IMR-90 (cell line): Measurements from ENCODE around the gene ARMH3. TPM values are rescaled to one million over a fixed set of nuclear protein-coding genes. Genes with fewer than 3 reads are reported as not detected.

Experiments used
- ATAC-seq: fragments of 200-7000 bp; cut with Tn5 transposase; 2 replicates; pipeline ENCODE4 v1.9.1; 2020; ENCODE audit warnings: low read depth, mild to moderate bottlenecking, moderate library complexity
- BruUV-seq: library from RNA; stranded (reverse); fragments of 400-500 nt; replicated peaks from 2 replicates; lab custom pipeline; 2021; lab: Mats Ljungman, UMichigan
- CTCF ChIA-PET: fragments of 300-600 bp; formaldehyde crosslinking; extraction: SDS; loops from one replicate; lab custom pipeline; 2021; ENCODE audit warnings: antibody characterized with exemption; lab: Yijun Ruan, JAX
- POLR2A ChIA-PET: fragments of 300-600 bp; sonication (Branson Sonifier 250); formaldehyde crosslinking; loops from one replicate; lab custom pipeline; 2022; ENCODE audit warnings: antibody characterized with exemption; ENCODE audit not compliant: unreplicated experiment; lab: Charles Lee
- DNase-seq: peaks from one replicate; pipeline ENCODE4 v3.0.0; 2013
- H2AFZ ChIP-seq: replicated peaks from 2 replicates; pipeline ENCODE3; 2013; ENCODE audit warnings: low read length, mild to moderate bottlenecking; ENCODE audit not compliant: poor library complexity
- H2AK5ac ChIP-seq: 2 replicates; pipeline ENCODE4 v1.6.1; 2013; ENCODE audit warnings: low read depth, low read length, inconsistent platforms
- H2AK9ac ChIP-seq: replicated peaks from 2 replicates; pipeline ENCODE3; 2013; ENCODE audit warnings: mild to moderate bottlenecking, low read depth, low read length, moderate library complexity; ENCODE audit not compliant: poor library complexity
- H2BK120ac ChIP-seq: 2 replicates; pipeline ENCODE4 v1.6.1; 2013; ENCODE audit warnings: low read depth, low read length, inconsistent platforms
- H2BK15ac ChIP-seq: 3 replicates; pipeline ENCODE4 v1.6.1; 2013; ENCODE audit warnings: low read depth, low read length, inconsistent platforms
- H2BK20ac ChIP-seq: 2 replicates; pipeline ENCODE4 v1.6.1; 2013; ENCODE audit warnings: low read depth, mild to moderate bottlenecking, inconsistent platforms, low read length, moderate library complexity
- H2BK5ac ChIP-seq: 2 replicates; pipeline ENCODE4 v1.6.1; 2013; ENCODE audit warnings: mild to moderate bottlenecking, low read depth, low read length, inconsistent platforms; ENCODE audit not compliant: poor library complexity, severe bottlenecking
- H3K14ac ChIP-seq: replicated peaks from 2 replicates; pipeline ENCODE4 v1.6.1; 2013; ENCODE audit warnings: low read depth, low read length, inconsistent platforms
- H3K18ac ChIP-seq: 2 replicates; pipeline ENCODE4 v1.6.1; 2013; ENCODE audit warnings: low read depth, low read length, control low read depth
- H3K23ac ChIP-seq: 2 replicates; pipeline ENCODE4 v1.6.1; 2013; ENCODE audit warnings: low read depth, low read length, inconsistent platforms
- H3K27ac ChIP-seq: 2 replicates; pipeline ENCODE4 v1.5.1; 2013; ENCODE audit warnings: mild to moderate bottlenecking, control low read depth, low read length; ENCODE audit not compliant: insufficient read depth
- H3K27me3 ChIP-seq: 2 replicates; pipeline ENCODE4 v1.6.1; 2013; ENCODE audit warnings: low read length; ENCODE audit not compliant: control insufficient read depth, insufficient read depth
- H3K36me3 ChIP-seq: 2 replicates; pipeline ENCODE4 v1.6.1; 2013; ENCODE audit warnings: low read length, mixed read lengths; ENCODE audit not compliant: control insufficient read depth, insufficient read depth
- H3K4ac ChIP-seq: 2 replicates; pipeline ENCODE4 v1.6.1; 2013; ENCODE audit warnings: low read depth, low read length, inconsistent platforms
- H3K4me1 ChIP-seq: 2 replicates; pipeline ENCODE4 v1.6.1; 2013; ENCODE audit warnings: low read length, mixed read lengths; ENCODE audit not compliant: control insufficient read depth, insufficient read depth
- H3K4me2 ChIP-seq: 2 replicates; pipeline ENCODE4 v1.6.1; 2013; ENCODE audit warnings: low read depth, mild to moderate bottlenecking, control low read depth, low read length, moderate library complexity
- H3K4me3 ChIP-seq: 2 replicates; pipeline ENCODE4 v1.5.1; 2013; ENCODE audit warnings: low read depth, mild to moderate bottlenecking, control low read depth, low read length, moderate library complexity; ENCODE audit not compliant: insufficient read depth
- H3K56ac ChIP-seq: 2 replicates; pipeline ENCODE4 v1.6.1; 2013; ENCODE audit warnings: low read length, inconsistent platforms; ENCODE audit not compliant: insufficient read depth; ENCODE audit errors: extremely low read depth
- H3K79me1 ChIP-seq, 2 experiments: 2 replicates each; pipeline ENCODE4 v1.6.1; 2013; ENCODE audit warnings: low read length in 2 of 2, inconsistent platforms in 1 of 2, low read depth in 1 of 2
- H3K9ac ChIP-seq: 2 replicates; pipeline ENCODE4 v1.6.1; 2013; ENCODE audit warnings: low read depth, low read length, control low read depth
- H3K9me1 ChIP-seq: 2 replicates; pipeline ENCODE4 v1.6.1; 2013; ENCODE audit warnings: low read length, inconsistent platforms; ENCODE audit not compliant: insufficient read depth
- H3K9me3 ChIP-seq: 2 replicates; pipeline ENCODE4 v1.6.1; 2013; ENCODE audit warnings: low read length; ENCODE audit not compliant: control insufficient read depth, insufficient read depth
- H4K20me1 ChIP-seq: 2 replicates; pipeline ENCODE4 v1.6.1; 2013; ENCODE audit warnings: low read length, inconsistent platforms; ENCODE audit not compliant: insufficient read depth
- H4K5ac ChIP-seq: 2 replicates; pipeline ENCODE4 v1.6.1; 2013; ENCODE audit warnings: mild to moderate bottlenecking, low read depth, low read length, control low read depth
- H4K8ac ChIP-seq, 2 experiments: 2 replicates each; pipeline ENCODE4 v1.6.1; 2013; ENCODE audit warnings: low read depth in 2 of 2, low read length in 2 of 2, control low read depth in 1 of 2, inconsistent platforms in 1 of 2
- H4K91ac ChIP-seq: 2 replicates; pipeline ENCODE4 v1.6.1; 2013; ENCODE audit warnings: low read depth, low read length, inconsistent platforms; ENCODE audit not compliant: insufficient read depth
- BHLHE40 ChIP-seq: fragments of 150-350 bp; IDR thresholded peaks from 2 replicates; pipeline ENCODE4 v1.6.1; 2016; ENCODE audit warnings: mild to moderate bottlenecking, low read depth, low read length
- CEBPB ChIP-seq: IDR thresholded peaks from 2 replicates; pipeline ENCODE4 v1.6.1; 2012; ENCODE audit warnings: low read depth, low read length, improper control_type of control experiment
- CHD1 ChIP-seq: IDR thresholded peaks from 2 replicates; pipeline ENCODE4 v1.6.1; 2012; ENCODE audit warnings: low read depth, low read length, improper control_type of control experiment
- CTCF ChIP-seq: conservative IDR thresholded peaks from 2 replicates; pipeline ENCODE4 v1.5.1; 2012; ENCODE audit warnings: mild to moderate bottlenecking, low read depth, low read length, improper control_type of control experiment
- ELK1 ChIP-seq: fragments of 150-350 bp; IDR thresholded peaks from 2 replicates; pipeline ENCODE4 v1.6.1; 2016; ENCODE audit warnings: low read depth, mild to moderate bottlenecking, low read length, moderate library complexity, borderline replicate concordance
- FOS ChIP-seq: fragments of 150-350 bp; IDR thresholded peaks from 2 replicates; pipeline ENCODE4 v1.6.1; 2016; ENCODE audit warnings: low read depth, low read length
- MAFK ChIP-seq: IDR thresholded peaks from 2 replicates; pipeline ENCODE4 v1.6.1; 2012; ENCODE audit warnings: low read depth, low read length, improper control_type of control experiment
- MAZ ChIP-seq: IDR thresholded peaks from 2 replicates; pipeline ENCODE4 v1.6.1; 2012; ENCODE audit warnings: low read depth, mild to moderate bottlenecking, low read length, improper control_type of control experiment, moderate library complexity, borderline replicate concordance
- MXI1 ChIP-seq: IDR thresholded peaks from 2 replicates; pipeline ENCODE4 v1.6.1; 2012; ENCODE audit warnings: low read depth, mild to moderate bottlenecking, low read length, moderate library complexity, borderline replicate concordance
- NFE2L2 ChIP-seq: fragments of 150-350 bp; IDR thresholded peaks from 2 replicates; pipeline ENCODE4 v1.6.1; 2016; ENCODE audit warnings: low read depth, mild to moderate bottlenecking, low read length
- POLR2A ChIP-seq: IDR thresholded peaks from 2 replicates; pipeline ENCODE4 v1.6.1; 2012; ENCODE audit warnings: mild to moderate bottlenecking, low read depth, low read length
- RAD21 ChIP-seq: IDR thresholded peaks from 2 replicates; pipeline ENCODE4 v1.6.1; 2012; ENCODE audit warnings: low read length, improper control_type of control experiment
- RCOR1 ChIP-seq: IDR thresholded peaks from 2 replicates; pipeline ENCODE4 v1.6.1; 2012; ENCODE audit warnings: mild to moderate bottlenecking, low read length, improper control_type of control experiment; ENCODE audit not compliant: insufficient replicate concordance
- RFX5 ChIP-seq: IDR thresholded peaks from 2 replicates; pipeline ENCODE4 v1.8.0; 2012; ENCODE audit warnings: low read depth, mild to moderate bottlenecking, low read length, moderate library complexity
- SMC3 ChIP-seq: fragments of 150-350 bp; IDR thresholded peaks from 2 replicates; pipeline ENCODE4 v1.6.1; 2016; ENCODE audit warnings: low read depth, mild to moderate bottlenecking, antibody characterized with exemption, low read length, moderate library complexity
- USF2 ChIP-seq: fragments of 150-350 bp; IDR thresholded peaks from 2 replicates; pipeline ENCODE4 v1.6.1; 2017; ENCODE audit warnings: mild to moderate bottlenecking, antibody characterized with exemption, low read length, low read depth
- dilution Hi-C: fragments of 300-500 bp; cut with HindIII; formaldehyde crosslinking; loops from one replicate; pipeline ENCODE4 v1.14.3; 2018; ENCODE audit warnings: low sequenced_read_pairs; ENCODE audit not compliant: unreplicated experiment
- in situ Hi-C: fragments of 300-500 bp; cut with MboI; formaldehyde crosslinking; loops from 3 replicates; pipeline ENCODE4 v1.14.3; 2019; ENCODE audit warnings: low sequenced_read_pairs, inconsistent platforms, mixed read lengths
- intact Hi-C: fragments of 100-400 bp; cut with micrococcal nuclease; formaldehyde crosslinking; loops from 2 replicates; pipeline ENCODE4 v1.10.0; 2022
- polyA plus RNA-seq, 3 experiments: library from polyadenylated mRNA; depleted of rRNA; stranded (reverse); fragments of >200 nt; gene quantifications; 2 replicates each; pipeline ENCODE4 v1.2.3, GENCODE V29; 2012; ENCODE audit warnings: low replicate concordance in 1 of 3
- total RNA-seq: library from RNA; depleted of rRNA; stranded (reverse); fragments of >200 nt; gene quantifications from 2 replicates; pipeline ENCODE4 v1.2.3, GENCODE V29; 2012

Gene ARMH3
- total and polyA plus RNA-seq, 2 of the 4 experiments (the other 2 are of a cell fraction), result 12.1 to 13.1 TPM

- Histone ChIP-seq H3K56ac (no peak overlapping the region), H2AFZ (no peak overlapping the region), H2BK5ac (no peak overlapping the region), H2AK9ac (no peak overlapping the region), H3K27ac (no peak overlapping the region), H4K20me1 (no peaks in the 10 kb centered on the region), H3K9ac (no peak overlapping the region), H2BK15ac (no peak overlapping the region), H3K23ac (no peak overlapping the region), H2BK20ac (no peak overlapping the region), H4K8ac (no peak overlapping the region), H3K9me1 (no peaks in the 10 kb centered on the region), H3K27me3 (no peaks in the 10 kb centered on the region), H2BK120ac (no peak overlapping the region), H3K4me3 (no peak overlapping the region), H3K36me3 (peaks cover 2% of the 10 kb centered on the region; the same call in 1 of the 2 replicates), H4K5ac (no peak overlapping the region), H3K9me3 (no peaks in the 10 kb centered on the region), H3K4me1 (no peaks in the 10 kb centered on the region), H2AK5ac (no peak overlapping the region), H4K91ac (no peak overlapping the region), H3K14ac (no peak overlapping the region), H3K18ac (no peak overlapping the region), H3K4me2 (no peak overlapping the region), H3K79me1 (no peaks in the 10 kb centered on the region; a peak in 2 of 4 replicates), H3K4ac (no peak overlapping the region)
- dilution Hi-C loops (no loop called here), in situ Hi-C loops (no loop called here), intact Hi-C loops (loop anchor here (5.0 kb wide), 1 partner anchor 44 kb away; no protein-coding TSS in a partner anchor)
- BruUV-seq, result no TSS peak
- TF ChIP-seq ELK1, result no peak
- no peak for TF ChIP-seq CTCF
- no peak for TF ChIP-seq MAZ
- TF ChIP-seq MXI1, result no peak
- TF ChIP-seq FOS, result no peak
- TF ChIP-seq USF2, result no peak
- no peak for TF ChIP-seq CEBPB
- TF ChIP-seq RCOR1, result no peak
- no peak for TF ChIP-seq CHD1
- TF ChIP-seq RFX5, result no peak
- TF ChIP-seq MAFK, result no peak
- no peak for TF ChIP-seq BHLHE40
- TF ChIP-seq POLR2A, result no peak
- TF ChIP-seq NFE2L2, result no peak
- TF ChIP-seq RAD21, result no peak
- TF ChIP-seq SMC3, result no peak
- ATAC-seq (no peak), DNase-seq (no peak)
- CTCF ChIA-PET, result interaction anchor here (1.4 kb wide), 1 partner anchor 10 kb away, joined by 4 read pairs; no protein-coding TSS in a partner anchor
- POLR2A ChIA-PET, result no interaction called here
Measured at GRCh38 chr10:101923256-101923655, 132.7 kb downstream of the ARMH3 start.
